Right lobe of liver (tissue), 6 donors: ENCODE results near the gene PRSS27. TPM values are rescaled to one million over a fixed set of nuclear protein-coding genes. Genes with fewer than 3 reads are reported as not detected.
A peak's percentile ranks its signal among the peaks of the same experiment; 100 is the strongest.
"Not testable (repeated sequence)": the region's sequence is repeated elsewhere in the genome, so short reads cannot be mapped to it uniquely, and the experiment has no call there.

Source experiments
- ATAC-seq, 4 donors: fragments of 200-7000 bp; cut with Tn5 transposase; one replicate each; pipeline ENCODE4 v1.9.1; 2020; ENCODE audit warnings: mild to moderate bottlenecking in 4 of 4, moderate library complexity in 4 of 4
- DNase-seq, 3 donors: peaks; one replicate each; pipeline ENCODE4 v3.0.0-alpha.2; 2020
- H3K27ac ChIP-seq, 3 donors: fragments of 200-600 bp; one replicate each; pipeline ENCODE4 v1.8.0; 2022
- H3K27me3 ChIP-seq, 2 donors: fragments of 200-600 bp; one replicate each; pipeline ENCODE4 v1.8.0; 2022
- H3K36me3 ChIP-seq, 4 donors: fragments of 200-600 bp; sonication (generic) in 1 of 4; one replicate each; pipeline versions ENCODE4 v1.5.1 to v1.8.0; 2017 to 2022; ENCODE audit warnings: control low read depth in 1 of 4
- H3K4me1 ChIP-seq, 4 donors: fragments of 200-600 bp; sonication (generic) in 1 of 4; one replicate each; pipeline versions ENCODE4 v1.5.1 to v1.8.0; 2017 to 2022; ENCODE audit warnings: control low read depth in 1 of 4
- H3K4me3 ChIP-seq, 3 donors: fragments of 200-600 bp; one replicate each; pipeline ENCODE4 v1.8.0; 2022
- H3K9me3 ChIP-seq, 4 donors: fragments of 200-600 bp; sonication (generic) in 1 of 4; one replicate each; pipeline versions ENCODE4 v1.5.1 to v1.8.0; 2017 to 2022; ENCODE audit warnings: control low read depth in 1 of 4
- CTCF ChIP-seq, 4 donors: fragments of 200-600 bp in 3 of 4; fragments of 450-650 bp in 1 of 4; IDR thresholded peaks; one replicate each; pipeline versions ENCODE4 v1.5.1 to v1.8.0; 2016 to 2022; ENCODE audit warnings: antibody characterized with exemption in 4 of 4, mild to moderate bottlenecking in 2 of 4
- POLR2A ChIP-seq: fragments of 450-650 bp; IDR thresholded peaks from one replicate; pipeline ENCODE4 v1.6.1; 2017; ENCODE audit warnings: antibody characterized with exemption, mild to moderate bottlenecking
- WGBS: methylation state at CpG from one replicate; pipeline ENCODE4 v1.1.6; 2018; ENCODE audit warnings: low coverage, low lambda C conversion rate; ENCODE audit not compliant: insufficient coverage; ENCODE audit errors: missing lambda C conversion rate; 5-methylcytosine and 5-hydroxymethylcytosine counted together
- intact Hi-C, 2 donors: fragments of 100-400 bp; cut with DNase I; formaldehyde crosslinking; loops; one replicate each; pipeline versions ENCODE4 v1.11.2 to v1.14.1; 2022
- total RNA-seq, 6 experiments: library from RNA; depleted of rRNA in 2 of 6; stranded (reverse); fragments of >200 nt in 2 of 6; fragmentation: NEBNext Ultra II Directional in 3 of 6; extraction: Animal tissue kit (Norgen Biotek cat#: 25700) in 3 of 6; gene quantifications; one replicate each; pipeline versions ENCODE4 v1.1.0 to v1.2.4, GENCODE V29; 2016 to 2023
- donor health status: DM: no; HTN: yes; CAD: no.
- donor health status: DM: no; HTN: no; CAD: no.
- donor health status: DM: no; HTN: no; CAD: no.
- donor health status: DM: no; HTN: yes; CAD: no.
- donor health status: DM: no; HTN: yes; CAD: no.

The PRSS27 gene
- total RNA-seq, 6 experiments from 2014 or later, result 0.13 to 0.98 (median 0.49) TPM; not detected in 2

GRCh38 chr16:2689968-2690801 lies 29.8 kb downstream of the PRSS27 start:
- Histone ChIP-seq H3K4me1 (no peaks in the 10 kb centered on the region), H3K9me3 (no peaks in the 10 kb centered on the region), H3K27ac (no peak overlapping the region), H3K27me3 (no peaks in the 10 kb centered on the region), H3K4me3 (no peak overlapping the region), H3K36me3 (no peaks in the 10 kb centered on the region)
- WGBS, result 82% methylated on average over 15 of the region's 36 CpGs
- no peak for ATAC-seq
- TF ChIP-seq POLR2A (no peak), CTCF (IDR thresholded peaks at IDR 0.05) (no peak)
- peak in 2 of 3 donors; percentile 40 to 50 for DNase-seq
- intact Hi-C loops, result no loop called here

DNA sequence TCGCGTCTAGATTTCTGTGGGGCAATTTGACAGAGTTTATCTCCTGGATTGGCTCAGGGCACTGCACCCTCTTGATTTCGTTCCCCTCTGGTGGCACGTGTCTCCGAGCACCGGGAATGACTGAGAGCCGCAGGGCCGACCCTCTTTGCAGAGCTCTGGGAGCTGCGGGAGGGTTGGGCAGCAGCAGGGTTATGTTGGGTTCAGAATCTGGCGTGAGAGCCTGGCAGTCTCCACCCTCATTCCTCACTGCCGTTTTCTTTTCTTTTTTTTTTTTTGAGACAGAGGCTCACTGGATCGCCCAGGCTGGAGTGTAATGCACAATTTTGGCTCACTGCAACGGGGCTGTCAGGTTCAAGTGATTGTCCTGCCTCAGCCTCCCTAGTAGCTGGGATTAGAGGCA lies 30.6 kb downstream of the PRSS27 start:
- H3K36me3 ChIP-seq, intact Hi-C loops, ATAC-seq, H3K4me1 ChIP-seq, H3K4me3 ChIP-seq, H3K27ac ChIP-seq, DNase-seq, H3K27me3 ChIP-seq, H3K9me3 ChIP-seq: not testable (repeated sequence)
- 92% methylated on average over 2 of the region's 13 CpGs for WGBS

DNA sequence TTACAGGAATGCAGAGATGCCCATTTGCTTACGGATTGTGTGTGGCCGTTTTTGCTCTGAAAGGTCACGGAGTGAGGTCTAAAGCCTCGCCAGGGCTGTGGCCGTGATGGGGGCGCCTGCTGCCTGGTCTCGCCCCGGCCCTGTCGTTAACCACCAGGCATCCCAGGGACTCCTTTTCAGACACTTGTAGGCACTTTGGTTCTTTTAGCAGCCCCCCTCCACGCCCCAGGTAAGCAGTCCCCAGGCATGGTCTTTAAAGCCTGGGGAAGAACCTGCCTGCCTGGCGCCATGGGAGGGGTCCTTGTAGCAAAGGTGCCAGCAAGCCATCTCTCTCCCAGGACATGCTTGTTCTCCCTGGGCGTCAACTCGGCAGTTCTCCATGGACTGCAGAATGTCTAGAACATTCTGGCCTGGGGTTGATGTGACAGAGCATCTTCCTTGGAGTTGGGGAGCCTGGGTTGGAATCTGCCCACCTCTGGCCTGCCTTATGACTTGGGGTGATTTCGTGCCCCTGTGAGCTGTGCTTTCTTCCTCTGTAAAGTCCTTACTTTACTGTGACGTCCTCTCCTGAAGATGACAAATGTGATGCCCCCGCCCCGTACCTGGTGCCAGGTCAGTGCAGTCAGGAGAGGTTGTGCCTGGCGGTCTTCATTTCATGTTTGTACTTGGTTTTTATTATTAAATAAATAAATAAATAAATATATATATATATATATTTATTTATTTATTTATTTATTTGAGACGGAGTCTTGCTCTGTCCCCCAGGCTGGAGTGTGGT lies 32.3 kb downstream of the PRSS27 start:
- DNase-seq (no peak), ATAC-seq (no peak)
- no peak overlapping the region for H3K4me3 ChIP-seq
- intact Hi-C loops, result no loop called here
- 86% methylated on average over 6 of the region's 19 CpGs for WGBS
- H3K27ac ChIP-seq, result no peak overlapping the region
- TF ChIP-seq CTCF (IDR thresholded peaks at IDR 0.05) (no peak), POLR2A (no peak)
- H3K27me3 ChIP-seq, result no peaks in the 10 kb centered on the region
- H3K36me3 ChIP-seq, result no peaks in the 10 kb centered on the region
- no peaks in the 10 kb centered on the region for H3K9me3 ChIP-seq
- no peaks in the 10 kb centered on the region for H3K4me1 ChIP-seq

DNA sequence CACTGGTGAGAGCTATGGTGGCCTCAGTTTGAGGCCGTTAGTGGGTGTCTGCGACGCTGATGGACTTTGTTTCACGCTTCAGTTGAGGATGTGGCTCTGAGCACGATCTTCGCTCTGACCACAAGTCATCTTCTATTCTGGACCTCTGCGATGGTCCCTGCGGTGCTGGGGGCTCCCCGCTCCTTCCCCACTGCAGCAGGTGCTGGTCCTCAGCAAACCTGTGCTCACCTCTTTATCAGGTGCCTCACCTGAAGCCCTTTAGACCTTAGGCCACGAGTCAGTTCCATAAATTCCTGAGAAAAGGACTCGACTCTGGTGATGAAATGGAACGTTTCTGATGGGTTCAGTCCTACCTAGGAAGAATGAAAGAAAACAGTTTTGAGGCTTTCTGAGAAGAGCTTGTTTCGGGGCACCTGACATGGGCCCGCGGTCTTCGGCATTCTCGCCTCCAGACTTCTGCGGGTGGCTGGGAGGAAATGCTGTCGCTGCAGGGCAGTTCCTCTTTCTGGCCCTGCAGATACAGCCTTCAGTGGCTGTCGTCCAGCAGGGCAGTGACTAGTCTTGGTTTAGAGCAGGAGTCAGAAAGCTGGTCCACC lies 33.0 kb downstream of the PRSS27 start:
- Histone ChIP-seq H3K27ac (no peak overlapping the region), H3K36me3 (no peaks in the 10 kb centered on the region), H3K4me1 (no peaks in the 10 kb centered on the region), H3K4me3 (no peak overlapping the region), H3K27me3 (no peaks in the 10 kb centered on the region), H3K9me3 (no peaks in the 10 kb centered on the region)
- DNase-seq (peak; percentile 49 to 74 (median 58)), ATAC-seq (peak in 3 of 4 donors; percentile 11 to 50 (median 18))
- WGBS, result 38% methylated on average over 14 of the region's 20 CpGs
- TF ChIP-seq CTCF (IDR thresholded peaks at IDR 0.05), result no peak
- no peak for TF ChIP-seq POLR2A
- intact Hi-C loops, result no loop called here

DNA sequence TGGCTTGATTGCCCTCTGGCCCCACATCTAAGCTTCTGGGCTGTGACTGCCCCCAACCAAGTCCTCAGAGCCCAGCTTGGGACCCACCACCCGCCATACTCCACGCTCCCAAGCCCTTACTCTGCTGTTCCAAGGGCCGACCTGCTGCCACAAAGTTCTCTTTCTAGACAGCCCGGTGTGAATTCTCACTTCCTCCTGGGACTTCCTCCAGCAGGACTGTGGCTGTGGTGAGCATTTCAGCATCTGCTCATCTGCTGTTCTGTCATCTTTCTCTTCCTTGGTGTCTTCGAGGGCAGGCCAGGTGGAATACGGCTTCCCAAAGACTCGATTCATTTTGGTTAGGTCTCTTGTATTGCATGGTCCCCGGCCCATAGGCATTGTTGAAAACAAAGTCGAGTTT lies 33.9 kb downstream of the PRSS27 start:
- intact Hi-C loops, H3K9me3 ChIP-seq, ATAC-seq, H3K36me3 ChIP-seq, H3K27ac ChIP-seq, DNase-seq, H3K4me1 ChIP-seq, H3K27me3 ChIP-seq, H3K4me3 ChIP-seq: not testable (repeated sequence)
- no CpG with 5 or more reads among the region's 9 CpGs for WGBS

GRCh38 chr16:2683041-2683440 lies 37.0 kb downstream of the PRSS27 start:
- DNase-seq, H3K27me3 ChIP-seq, H3K4me1 ChIP-seq, H3K36me3 ChIP-seq, intact Hi-C loops, H3K9me3 ChIP-seq, ATAC-seq: not testable (repeated sequence)
- peak overlapping the region in 2 of 3 donors; percentile 61 to 65 for H3K27ac ChIP-seq
- H3K4me3 ChIP-seq, result peak overlapping the region; percentile 90 to 100 (median 98)
- 6% methylated on average over 13 of the region's 13 CpGs for WGBS
